Measurements from ENCODE around the gene BRIP1.
"Not testable (repeated sequence)": the region's sequence is repeated elsewhere in the genome, so short reads cannot be mapped to it uniquely, and the experiment has no call there.

BRIP1 gene

DNA sequence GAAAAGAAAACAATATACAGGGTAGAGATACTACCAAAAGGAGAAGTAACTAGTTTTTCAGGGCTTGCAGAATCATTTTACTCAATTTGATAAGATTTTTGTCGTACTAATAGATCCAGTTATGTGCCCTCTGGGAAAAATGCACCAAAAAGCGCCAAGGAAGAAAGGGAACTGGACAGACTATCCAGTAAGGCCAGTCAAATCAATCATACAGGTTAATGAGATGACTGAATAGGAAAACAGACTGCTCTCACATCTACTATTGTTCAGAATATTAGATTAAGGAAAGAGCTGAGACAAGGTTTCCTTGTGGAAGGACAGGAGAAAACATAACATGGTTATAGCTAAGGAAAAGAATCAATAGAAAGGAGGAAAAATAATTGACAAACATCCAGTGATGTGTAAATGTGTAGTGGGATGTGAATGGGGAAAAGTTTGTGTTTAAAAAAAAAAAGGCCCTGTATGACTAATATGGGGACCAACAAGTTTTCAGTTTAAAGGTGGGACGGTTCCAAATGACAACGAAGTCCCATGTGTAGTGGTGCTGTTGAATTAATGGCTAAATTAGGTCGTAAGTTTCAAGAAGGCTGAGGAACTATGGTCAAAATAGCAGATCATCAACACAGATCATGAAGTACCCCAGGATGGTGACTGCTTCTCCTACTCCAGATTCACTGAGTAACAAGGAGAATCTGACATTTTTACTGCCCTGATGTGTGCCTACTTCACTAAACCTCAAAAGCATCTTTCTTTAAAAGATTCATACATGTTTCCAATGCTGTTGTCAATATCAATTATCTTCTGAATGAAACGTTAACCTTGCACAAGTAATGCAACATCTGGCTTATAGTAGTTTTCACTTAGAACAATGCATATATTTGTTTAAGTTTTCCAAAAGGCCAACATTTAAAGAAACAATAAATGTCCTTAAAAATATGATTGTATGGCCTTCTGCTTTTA lies 40.7 kb downstream of the BRIP1 start:
- Histone ChIP-seq H3K9me3 (ENCODE audit: insufficient read depth, low read length) (no peaks in the 10 kb centered on the region), H3K4me1 (ENCODE audit: low read length) (peaks cover 20% of the 10 kb centered on the region), H4K20me1 (ENCODE audit: insufficient read depth, low read length) (peaks cover 8% of the 10 kb centered on the region; the same call in 1 of the 2 replicates), H3K27ac (ENCODE audit: low read length) (no peak overlapping the region), H3K27me3 (ENCODE audit: low read depth, low read length) (no peaks in the 10 kb centered on the region), H2AFZ (ENCODE audit: low read depth, low read length) (no peak overlapping the region), H3K4me2 (ENCODE audit: low read length) (peak overlapping the region; percentile 51), H3K79me2 (ENCODE audit: low read length) (no peaks in the 10 kb centered on the region), H3K4me3 (ENCODE audit: low read length) (no peak overlapping the region), H3K36me3 (replicated peaks; ENCODE audit: low read depth, low read length) (peaks cover 17% of the 10 kb centered on the region), H3K9ac (ENCODE audit: low read length) (no peak overlapping the region)
- TF ChIP-seq EZH2phosphoT487 (IDR thresholded peaks at IDR 0.05; ENCODE audit: low read depth) (no peak), CTCF (IDR thresholded peaks at IDR 0.05; ENCODE audit: low read depth, low read length) (no peak)

DNA sequence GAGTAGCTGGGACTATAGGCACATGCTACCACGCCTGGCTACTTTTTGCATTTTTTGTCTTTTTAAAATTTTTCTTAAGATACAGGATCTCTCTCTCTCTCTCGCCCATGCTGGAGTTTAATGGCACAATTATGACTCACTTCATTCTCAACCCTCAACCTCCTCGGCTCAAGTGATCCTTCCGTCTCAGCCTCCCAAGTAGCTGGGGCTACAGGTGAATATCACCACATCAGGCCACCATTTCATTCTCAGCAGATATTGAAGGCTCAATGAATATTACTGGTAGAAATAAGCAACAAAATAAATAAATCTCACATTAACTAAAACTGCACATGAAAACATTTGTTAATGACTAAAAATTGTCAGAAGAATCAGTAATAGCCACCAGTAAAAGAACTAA lies 41.7 kb downstream of the BRIP1 start:
- H3K9me3 ChIP-seq (ENCODE audit: insufficient read depth, low read length) = no peaks in the 10 kb centered on the region
- peaks cover 26% of the 10 kb centered on the region for H3K4me1 ChIP-seq (ENCODE audit: low read length)
- no peak overlapping the region for H3K4me3 ChIP-seq (ENCODE audit: low read length)
- no peaks in the 10 kb centered on the region for H3K27me3 ChIP-seq (ENCODE audit: low read depth, low read length)
- H3K4me2 ChIP-seq (ENCODE audit: low read length) = no peak overlapping the region
- H4K20me1 ChIP-seq (ENCODE audit: insufficient read depth, low read length) = peaks cover 8% of the 10 kb centered on the region; the same call in 1 of the 2 replicates
- TF ChIP-seq CTCF (IDR thresholded peaks at IDR 0.05; ENCODE audit: low read depth, low read length) (no peak), EZH2phosphoT487 (IDR thresholded peaks at IDR 0.05; ENCODE audit: low read depth) (no peak)
- no peak overlapping the region for H3K9ac ChIP-seq (ENCODE audit: low read length)
- no peaks in the 10 kb centered on the region for H3K79me2 ChIP-seq (ENCODE audit: low read length)
- H2AFZ ChIP-seq (ENCODE audit: low read depth, low read length) = no peak overlapping the region
- H3K27ac ChIP-seq (ENCODE audit: low read length) = no peak overlapping the region
- H3K36me3 ChIP-seq (replicated peaks; ENCODE audit: low read depth, low read length) = peaks cover 16% of the 10 kb centered on the region

DNA sequence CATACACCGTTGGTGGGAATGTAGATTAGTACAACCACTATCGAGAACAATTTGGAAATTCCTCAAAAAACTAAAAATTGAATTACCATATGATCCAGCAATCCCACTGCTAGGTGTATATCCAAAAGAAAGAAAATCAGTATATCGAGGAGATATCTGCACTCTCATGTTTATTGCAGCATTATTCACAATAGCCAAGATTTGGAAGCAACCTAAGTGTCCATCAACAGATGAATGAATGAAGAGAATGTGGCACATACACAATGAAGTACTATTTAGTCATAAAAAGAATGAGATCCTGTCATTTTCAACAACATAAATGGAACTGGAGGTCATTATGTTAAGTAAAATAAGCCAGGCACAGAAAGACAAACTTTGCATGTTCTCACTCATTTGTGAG lies 44.1 kb downstream of the BRIP1 start:
- not testable (repeated sequence) for H3K9me3 ChIP-seq (ENCODE audit: insufficient read depth, low read length); H3K27me3 ChIP-seq (ENCODE audit: low read depth, low read length); H3K9ac ChIP-seq (ENCODE audit: low read length); H4K20me1 ChIP-seq (ENCODE audit: insufficient read depth, low read length); H3K27ac ChIP-seq (ENCODE audit: low read length); H3K4me2 ChIP-seq (ENCODE audit: low read length); H3K4me3 ChIP-seq (ENCODE audit: low read length); H3K79me2 ChIP-seq (ENCODE audit: low read length); H2AFZ ChIP-seq (ENCODE audit: low read depth, low read length)
- peaks cover 35% of the 10 kb centered on the region for H3K4me1 ChIP-seq (ENCODE audit: low read length)
- peaks cover 23% of the 10 kb centered on the region for H3K36me3 ChIP-seq (replicated peaks; ENCODE audit: low read depth, low read length)

GRCh38 chr17:61818225-61818624 lies 45.1 kb downstream of the BRIP1 start:
- no peaks in the 10 kb centered on the region for H3K79me2 ChIP-seq (ENCODE audit: low read length)
- H3K9ac ChIP-seq (ENCODE audit: low read length) = no peak overlapping the region
- no peaks in the 10 kb centered on the region for H3K9me3 ChIP-seq (ENCODE audit: insufficient read depth, low read length)
- H3K27ac ChIP-seq (ENCODE audit: low read length) = no peak overlapping the region
- H2AFZ ChIP-seq (ENCODE audit: low read depth, low read length) = no peak overlapping the region
- no peaks in the 10 kb centered on the region for H3K27me3 ChIP-seq (ENCODE audit: low read depth, low read length)
- H3K36me3 ChIP-seq (replicated peaks; ENCODE audit: low read depth, low read length) = peaks cover 25% of the 10 kb centered on the region
- H3K4me3 ChIP-seq (ENCODE audit: low read length) = no peak overlapping the region
- H4K20me1 ChIP-seq (ENCODE audit: insufficient read depth, low read length) = peaks cover 7% of the 10 kb centered on the region; the same call in 1 of the 2 replicates
- no peak overlapping the region for H3K4me2 ChIP-seq (ENCODE audit: low read length)
- TF ChIP-seq CTCF (IDR thresholded peaks at IDR 0.05; ENCODE audit: low read depth, low read length) = no peak
- TF ChIP-seq EZH2phosphoT487 (IDR thresholded peaks at IDR 0.05; ENCODE audit: low read depth) = no peak
- H3K4me1 ChIP-seq (ENCODE audit: low read length) = peaks cover 33% of the 10 kb centered on the region

All from OCI-LY3 (cell line).